Caco-2 (cell line): ENCODE results near the gene TRIM9. TPM values are rescaled to one million over a fixed set of nuclear protein-coding genes. Genes with fewer than 3 reads are reported as not detected.

Experiments used
- BruUV-seq: library from RNA; stranded (reverse); fragments of 400-500 nt; replicated peaks from 2 replicates; lab custom pipeline; 2021; lab: Mats Ljungman, UMichigan
- CTCF ChIA-PET: fragments of 300-600 bp; sonication (Branson Sonifier 250); formaldehyde crosslinking; loops from one replicate; lab custom pipeline; 2022; ENCODE audit warnings: antibody characterized with exemption; lab: Charles Lee
- POLR2A ChIA-PET: fragments of 300-600 bp; sonication (Branson Sonifier 250); formaldehyde crosslinking; loops from one replicate; lab custom pipeline; 2022; ENCODE audit warnings: antibody characterized with exemption; lab: Charles Lee
- DNase-seq, 2 experiments: peaks; one replicate each; pipeline versions ENCODE4 v3.0.0 to v3.0.0-alpha.2; 2020 to 2022
- H3K27me3 ChIP-seq: replicated peaks from 2 replicates; pipeline ENCODE4 v1.6.0; 2011; ENCODE audit warnings: low read length; ENCODE audit not compliant: control insufficient read depth, insufficient read depth
- H3K36me3 ChIP-seq: 2 replicates; pipeline ENCODE4 v1.5.1; 2011; ENCODE audit warnings: low read length; ENCODE audit not compliant: control insufficient read depth, insufficient read depth
- H3K4me1 ChIP-seq: fragments of 250-450 bp; sonication (Bioruptor Pico); 2 replicates; pipeline ENCODE4 v1.5.1; 2020; ENCODE audit warnings: mild to moderate bottlenecking
- H3K4me3 ChIP-seq: 2 replicates; pipeline ENCODE4 v1.5.1; 2011; ENCODE audit warnings: low read depth, mild to moderate bottlenecking, control low read depth, low read length
- H3K9me3 ChIP-seq: fragments of 250-450 bp; sonication (Bioruptor Pico); 2 replicates; pipeline ENCODE4 v1.5.1; 2020; ENCODE audit warnings: mild to moderate bottlenecking, moderate library complexity
- H3K27ac Mint-ChIP-seq: one replicate; pipeline ENCODE4 v1.8.0; 2022; ENCODE audit warnings: mixed read lengths; ENCODE audit not compliant: unreplicated experiment
- H3K27me3 Mint-ChIP-seq: one replicate; pipeline ENCODE4 v1.8.0; 2022; ENCODE audit warnings: mixed read lengths; ENCODE audit not compliant: insufficient read depth, unreplicated experiment
- H3K36me3 Mint-ChIP-seq: one replicate; pipeline ENCODE4 v1.8.0; 2022; ENCODE audit warnings: mild to moderate bottlenecking, mixed read lengths; ENCODE audit not compliant: insufficient read depth, unreplicated experiment
- H3K4me1 Mint-ChIP-seq: one replicate; pipeline ENCODE4 v1.8.0; 2022; ENCODE audit warnings: low read depth, mixed read lengths; ENCODE audit not compliant: unreplicated experiment
- H3K4me3 Mint-ChIP-seq: one replicate; pipeline ENCODE4 v1.8.0; 2022; ENCODE audit warnings: mild to moderate bottlenecking, moderate library complexity, mixed read lengths; ENCODE audit not compliant: unreplicated experiment
- H3K9me3 Mint-ChIP-seq: one replicate; pipeline ENCODE4 v1.8.0; 2022; ENCODE audit warnings: mixed read lengths; ENCODE audit not compliant: unreplicated experiment
- intact Hi-C: fragments of 100-400 bp; cut with micrococcal nuclease; formaldehyde crosslinking; loops from one replicate; pipeline ENCODE4 v1.10.0; 2022; ENCODE audit not compliant: unreplicated experiment
- total RNA-seq: library from RNA; stranded (reverse); gene quantifications from 2 replicates; pipeline ENCODE4 v1.2.3, GENCODE V29; 2022
- TF ChIP-seq, protein P1 (sequence below), 2 experiments: fragments of 200-600 bp in 1 of 2; IDR thresholded peaks; 1 replicate in 1 of 2; 2 replicates in 1 of 2; pipeline versions ENCODE4 v1.5.1 to v1.8.0; 2011 to 2022; ENCODE audit warnings: antibody characterized with exemption in 1 of 2, control low read depth in 1 of 2, inconsistent platforms in 1 of 2, low read depth in 1 of 2, low read length in 1 of 2, mild to moderate bottlenecking in 1 of 2, moderate library complexity in 1 of 2; ENCODE audit not compliant: insufficient read depth in 1 of 2, severe bottlenecking in 1 of 2, unreplicated experiment in 1 of 2

Gene TRIM9
- total RNA-seq, 1 experiment from 2014 or later: 2.7 TPM

DNA sequence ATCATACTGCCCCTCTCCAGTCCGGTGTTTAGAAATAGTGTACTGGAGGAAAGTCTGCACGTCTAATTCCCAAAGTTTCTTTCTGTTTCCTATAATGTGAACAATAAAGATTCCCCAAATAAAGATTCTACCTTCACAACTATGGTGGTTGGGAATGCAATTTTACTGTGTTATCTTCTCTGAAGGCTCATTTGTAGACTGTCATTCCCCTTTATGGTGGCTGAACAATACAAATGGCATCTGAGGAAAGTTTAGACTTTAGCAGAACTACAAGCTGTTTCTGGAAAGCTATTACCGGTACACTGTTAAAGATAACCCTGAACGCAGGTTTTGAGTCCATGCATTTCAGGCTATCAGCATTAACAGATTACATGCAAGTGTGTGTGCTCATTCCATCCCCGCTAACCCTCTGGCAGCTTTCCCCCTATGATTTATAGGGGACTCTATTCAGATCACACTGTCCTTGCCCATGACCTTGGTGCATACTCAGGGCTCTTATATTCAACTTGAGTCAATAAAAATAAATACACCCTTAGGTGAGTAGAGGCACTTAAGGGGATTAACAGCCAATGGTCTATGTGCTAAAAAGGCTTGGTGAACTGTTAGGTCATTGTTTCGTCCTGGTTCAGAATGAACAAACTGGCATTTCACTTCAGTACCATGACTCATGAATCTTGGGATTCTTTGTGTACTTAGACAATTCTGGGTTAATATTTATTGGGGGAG is 89.9 kb downstream of the TRIM9 start:
- peak in 1 of 2 experiments; percentile 23 for DNase-seq
- H3K27me3 Mint-ChIP-seq: no peaks in the 10 kb centered on the region
- intact Hi-C loops: no loop called here
- no peaks in the 10 kb centered on the region for H3K27me3 ChIP-seq
- no TSS peak for BruUV-seq
- peak overlapping the region; percentile 50 for H3K4me3 Mint-ChIP-seq
- H3K4me3 ChIP-seq: no peak overlapping the region
- no peaks in the 10 kb centered on the region for H3K36me3 ChIP-seq
- TF ChIP-seq, protein P1, sequence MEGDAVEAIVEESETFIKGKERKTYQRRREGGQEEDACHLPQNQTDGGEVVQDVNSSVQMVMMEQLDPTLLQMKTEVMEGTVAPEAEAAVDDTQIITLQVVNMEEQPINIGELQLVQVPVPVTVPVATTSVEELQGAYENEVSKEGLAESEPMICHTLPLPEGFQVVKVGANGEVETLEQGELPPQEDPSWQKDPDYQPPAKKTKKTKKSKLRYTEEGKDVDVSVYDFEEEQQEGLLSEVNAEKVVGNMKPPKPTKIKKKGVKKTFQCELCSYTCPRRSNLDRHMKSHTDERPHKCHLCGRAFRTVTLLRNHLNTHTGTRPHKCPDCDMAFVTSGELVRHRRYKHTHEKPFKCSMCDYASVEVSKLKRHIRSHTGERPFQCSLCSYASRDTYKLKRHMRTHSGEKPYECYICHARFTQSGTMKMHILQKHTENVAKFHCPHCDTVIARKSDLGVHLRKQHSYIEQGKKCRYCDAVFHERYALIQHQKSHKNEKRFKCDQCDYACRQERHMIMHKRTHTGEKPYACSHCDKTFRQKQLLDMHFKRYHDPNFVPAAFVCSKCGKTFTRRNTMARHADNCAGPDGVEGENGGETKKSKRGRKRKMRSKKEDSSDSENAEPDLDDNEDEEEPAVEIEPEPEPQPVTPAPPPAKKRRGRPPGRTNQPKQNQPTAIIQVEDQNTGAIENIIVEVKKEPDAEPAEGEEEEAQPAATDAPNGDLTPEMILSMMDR (IDR thresholded peaks at IDR 0.05; ENCODE audit: insufficient read depth in 1 of 2, low read depth in 1 of 2, low read length in 1 of 2, severe bottlenecking in 1 of 2, unreplicated experiment in 1 of 2): no peak
- peaks cover 13% of the 10 kb centered on the region for H3K4me1 ChIP-seq
- POLR2A ChIA-PET: interaction anchor here (0.6 to 1.6 kb wide), 2 partner anchors 90 to 1238 kb away, joined by 3 to 7 read pairs; partner anchors contain the start of gene TRIM9
- CTCF ChIA-PET: interaction anchor here (1.3 kb wide), 1 partner anchor 144 kb away, joined by 3 read pairs; no protein-coding TSS in a partner anchor
- H3K9me3 ChIP-seq: no peaks in the 10 kb centered on the region
- peak overlapping the region; percentile 32 for H3K27ac Mint-ChIP-seq
- no peaks in the 10 kb centered on the region for H3K9me3 Mint-ChIP-seq
- no peaks in the 10 kb centered on the region for H3K36me3 Mint-ChIP-seq
- H3K4me1 Mint-ChIP-seq: no peaks in the 10 kb centered on the region

DNA sequence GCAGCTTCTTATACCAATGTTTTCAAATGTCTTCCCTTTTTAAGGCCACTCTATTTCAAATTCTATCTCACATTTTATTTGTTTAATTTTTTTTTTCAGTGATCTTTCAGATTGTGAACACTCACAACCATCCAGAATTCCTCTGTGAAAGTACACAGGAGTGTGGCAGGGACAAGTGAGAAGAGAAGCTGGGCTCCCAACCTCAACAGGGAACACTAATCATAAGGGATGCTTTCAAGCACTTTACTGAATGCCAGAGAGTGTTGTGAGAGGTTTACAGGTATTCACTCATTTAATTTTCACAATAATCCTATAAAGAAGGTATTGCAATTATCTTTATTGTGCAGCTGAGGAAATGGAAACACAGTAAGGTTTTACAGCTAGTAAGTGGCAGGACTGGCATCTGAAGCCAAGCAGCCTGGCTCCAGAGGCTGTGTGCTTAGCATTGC is 90.5 kb downstream of the TRIM9 start:
- CTCF ChIA-PET: no interaction called here
- Mint-ChIP-seq H3K27me3 (no peaks in the 10 kb centered on the region), H3K27ac (peak overlapping the region; percentile 32), H3K4me3 (peak overlapping the region; percentile 50), H3K9me3 (no peaks in the 10 kb centered on the region), H3K4me1 (no peaks in the 10 kb centered on the region), H3K36me3 (no peaks in the 10 kb centered on the region)
- DNase-seq: no peak
- TF ChIP-seq, protein P1 (IDR thresholded peaks at IDR 0.05; ENCODE audit: insufficient read depth in 1 of 2, low read depth in 1 of 2, low read length in 1 of 2, severe bottlenecking in 1 of 2, unreplicated experiment in 1 of 2): no peak
- no peaks in the 10 kb centered on the region for H3K27me3 ChIP-seq
- POLR2A ChIA-PET: interaction anchor here (0.6 to 1.6 kb wide), 2 partner anchors 91 to 1237 kb away, joined by 3 to 7 read pairs; partner anchors contain the start of gene TRIM9
- intact Hi-C loops: no loop called here
- no peaks in the 10 kb centered on the region for H3K9me3 ChIP-seq
- BruUV-seq: no TSS peak
- H3K4me3 ChIP-seq: no peak overlapping the region
- no peaks in the 10 kb centered on the region for H3K36me3 ChIP-seq
- H3K4me1 ChIP-seq: peaks cover 13% of the 10 kb centered on the region

DNA sequence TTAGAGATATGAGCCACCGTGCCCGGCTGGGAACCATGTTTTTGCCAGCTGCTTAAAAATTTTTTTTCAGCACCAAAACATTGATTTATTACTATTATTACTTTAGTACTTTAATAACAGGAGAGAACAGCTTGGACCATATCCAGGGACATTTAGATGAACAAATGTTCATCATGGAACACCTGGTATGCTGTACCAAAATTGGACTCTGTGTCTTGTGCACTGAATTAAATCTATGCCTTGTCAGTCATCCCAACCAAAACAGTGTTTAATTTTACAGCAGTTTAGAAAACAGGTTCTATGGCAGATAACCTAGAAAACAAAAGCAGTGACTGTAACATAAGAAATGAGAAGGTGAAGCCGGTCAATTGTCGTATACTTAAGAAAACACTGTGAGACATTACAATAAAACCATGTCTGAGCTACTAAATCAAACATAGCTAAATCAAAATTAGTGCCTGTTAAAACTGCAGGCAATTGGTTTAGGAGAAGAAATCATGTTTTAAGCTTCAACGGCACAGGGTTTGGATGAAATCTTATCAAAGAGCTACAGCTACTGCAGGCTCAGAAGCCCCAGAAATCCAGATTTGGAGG is 92.4 kb downstream of the TRIM9 start:
- Mint-ChIP-seq H3K36me3 (no peaks in the 10 kb centered on the region), H3K4me1 (no peaks in the 10 kb centered on the region), H3K27ac (no peak overlapping the region), H3K27me3 (no peaks in the 10 kb centered on the region), H3K9me3 (no peaks in the 10 kb centered on the region), H3K4me3 (no peak overlapping the region)
- Histone ChIP-seq H3K9me3 (no peaks in the 10 kb centered on the region), H3K36me3 (no peaks in the 10 kb centered on the region; the same call in 1 of the 2 replicates), H3K4me3 (no peak overlapping the region), H3K27me3 (no peaks in the 10 kb centered on the region), H3K4me1 (peaks cover 13% of the 10 kb centered on the region)
- ChIA-PET POLR2A (no interaction called here), CTCF (no interaction called here)
- TF ChIP-seq, protein P1 (IDR thresholded peaks at IDR 0.05; ENCODE audit: insufficient read depth in 1 of 2, low read depth in 1 of 2, low read length in 1 of 2, severe bottlenecking in 1 of 2, unreplicated experiment in 1 of 2): no peak
- no TSS peak for BruUV-seq
- intact Hi-C loops: no loop called here
- no peak for DNase-seq
